GM04503 (cell line): Measurements from ENCODE around the gene VSTM2B.
"Not testable (repeated sequence)": the region's sequence is repeated elsewhere in the genome, so short reads cannot be mapped to it uniquely, and the experiment has no call there.

Experiments used
- DNase-seq: peaks from one replicate; pipeline ENCODE4 v3.0.0-alpha.2; 2012; ENCODE audit warnings: low read depth

VSTM2B gene

GRCh38 chr19:29525901-29526729 lies at the start of gene VSTM2B:
TSS of gene VSTM2B (plus strand) at chr19:29525994. CDS start at chr19:29526584, 590 bp downstream.
- no peak for DNase-seq

GRCh38 chr19:29476528-29476927 lies 49.3 kb upstream of the VSTM2B start:
- DNase-seq: no peak

GRCh38 chr19:29477831-29478577 lies 47.8 kb upstream of the VSTM2B start:
- DNase-seq: no peak

GRCh38 chr19:29478578-29479565 lies 46.9 kb upstream of the VSTM2B start:
- no peak for DNase-seq

- DNase-seq: no peak
Measured at GRCh38 chr19:29479941-29480340, 45.9 kb upstream of the VSTM2B start.

- DNase-seq: no peak
Measured at GRCh38 chr19:29480507-29480906, 45.3 kb upstream of the VSTM2B start.

GRCh38 chr19:29482855-29483640 lies 42.7 kb upstream of the VSTM2B start:
- DNase-seq: no peak

- DNase-seq: no peak
Measured at GRCh38 chr19:29483641-29483920, 42.2 kb upstream of the VSTM2B start.

GRCh38 chr19:29483944-29484581 lies 41.7 kb upstream of the VSTM2B start:
- no peak for DNase-seq

GRCh38 chr19:29484876-29485275 lies 40.9 kb upstream of the VSTM2B start:
- DNase-seq: no peak

GRCh38 chr19:29485293-29485692 lies 40.5 kb upstream of the VSTM2B start:
- DNase-seq: no peak

- not testable (repeated sequence) for DNase-seq
Measured at GRCh38 chr19:29486961-29487360, 38.8 kb upstream of the VSTM2B start.

- no peak for DNase-seq
Measured at GRCh38 chr19:29487432-29487831, 38.4 kb upstream of the VSTM2B start.

- no peak for DNase-seq
Measured at GRCh38 chr19:29488316-29488715, 37.5 kb upstream of the VSTM2B start.

GRCh38 chr19:29489172-29489951 lies 36.4 kb upstream of the VSTM2B start:
- no peak for DNase-seq

GRCh38 chr19:29491491-29491890 lies 34.3 kb upstream of the VSTM2B start:
- DNase-seq: no peak

GRCh38 chr19:29491995-29492577 lies 33.7 kb upstream of the VSTM2B start:
- DNase-seq: no peak

GRCh38 chr19:29492769-29493168 lies 33.0 kb upstream of the VSTM2B start:
- DNase-seq: no peak

GRCh38 chr19:29495091-29495490 lies 30.7 kb upstream of the VSTM2B start:
- no peak for DNase-seq
